SK-N-SH treated with all-trans-retinoic acid at 6 μM for 48 hours (cell line): ENCODE results near the gene MT1E.
"Not testable (repeated sequence)": the region's sequence is repeated elsewhere in the genome, so short reads cannot be mapped to it uniquely, and the experiment has no call there.

ENCODE experiments used
- ATAC-seq: fragments of 200-7000 bp; cut with Tn5 transposase; 3 replicates; pipeline ENCODE4 v1.9.1; 2020; ENCODE audit warnings: mild to moderate bottlenecking, moderate library complexity
- ARNTL ChIP-seq: fragments of 450-650 bp; formaldehyde crosslinking; IDR thresholded peaks from 2 replicates; pipeline ENCODE4 v1.5.0; 2020; ENCODE audit warnings: low read depth, mild to moderate bottlenecking, moderate library complexity, borderline replicate concordance
- BACH2 ChIP-seq: fragments of 250-450 bp; sonication (Bioruptor Pico); IDR thresholded peaks from 2 replicates; pipeline ENCODE4 v1.9.0; 2021; ENCODE audit warnings: mild to moderate bottlenecking, borderline replicate concordance
- CSDC2 ChIP-seq: fragments of 250-450 bp; sonication (Bioruptor Pico); IDR thresholded peaks from 2 replicates; pipeline ENCODE4 v1.5.0; 2020; ENCODE audit warnings: mild to moderate bottlenecking, moderate library complexity
- CSRNP3 ChIP-seq: fragments of 250-450 bp; sonication (Bioruptor Pico); IDR thresholded peaks from 2 replicates; pipeline ENCODE4 v1.5.1; 2021; ENCODE audit warnings: mild to moderate bottlenecking, moderate library complexity
- GLIS3 ChIP-seq: fragments of 250-450 bp; sonication (Bioruptor Pico); IDR thresholded peaks from 2 replicates; pipeline ENCODE4 v1.5.0; 2020; ENCODE audit warnings: mild to moderate bottlenecking, moderate library complexity
- ISL1 ChIP-seq: fragments of 250-450 bp; sonication (Bioruptor Pico); IDR thresholded peaks from 2 replicates; pipeline ENCODE4 v2.1.2; 2022; ENCODE audit warnings: mild to moderate bottlenecking, moderate library complexity
- OSR1 ChIP-seq: fragments of 250-450 bp; sonication (Bioruptor Pico); IDR thresholded peaks from 2 replicates; pipeline ENCODE4 v1.8.0; 2022; ENCODE audit warnings: moderate library complexity, mild to moderate bottlenecking, inconsistent platforms
- PATZ1 ChIP-seq: fragments of 250-450 bp; sonication (Bioruptor Pico); IDR thresholded peaks from 2 replicates; pipeline ENCODE4 v1.8.0; 2020; ENCODE audit warnings: mild to moderate bottlenecking, moderate library complexity, borderline replicate concordance
- SNAI2 ChIP-seq: fragments of 250-450 bp; sonication (Bioruptor Pico); IDR thresholded peaks from 2 replicates; pipeline ENCODE4 v1.5.0; 2020; ENCODE audit warnings: mild to moderate bottlenecking, moderate library complexity
- TCF4 ChIP-seq: fragments of 250-450 bp; sonication (Bioruptor Pico); IDR thresholded peaks from 2 replicates; pipeline ENCODE4 v1.8.0; 2021; ENCODE audit warnings: mild to moderate bottlenecking, moderate library complexity, borderline replicate concordance
- ZFP3 ChIP-seq: fragments of 250-450 bp; sonication (Bioruptor Pico); IDR thresholded peaks from 2 replicates; pipeline ENCODE4 v1.5.0; 2020; ENCODE audit warnings: mild to moderate bottlenecking, moderate library complexity
- ZNF70 ChIP-seq: fragments of 450-650 bp; formaldehyde crosslinking; IDR thresholded peaks from 2 replicates; pipeline ENCODE4 v1.5.0; 2020; ENCODE audit warnings: mild to moderate bottlenecking, moderate library complexity
- ZNF8 ChIP-seq: fragments of 450-650 bp; formaldehyde crosslinking; IDR thresholded peaks from 2 replicates; pipeline ENCODE4 v1.5.0; 2020; ENCODE audit warnings: mild to moderate bottlenecking, moderate library complexity
- TF ChIP-seq, protein P1 (sequence below): fragments of 250-450 bp; sonication (Bioruptor Pico); IDR thresholded peaks from 2 replicates; pipeline ENCODE4 v1.5.1; 2020; ENCODE audit warnings: low read depth, mild to moderate bottlenecking, moderate library complexity
- TF ChIP-seq, protein P2 (sequence below): fragments of 250-450 bp; sonication (Bioruptor Pico); IDR thresholded peaks from 2 replicates; pipeline ENCODE4 v1.8.0; 2021; ENCODE audit warnings: low read depth, mild to moderate bottlenecking, moderate library complexity, borderline replicate concordance

Gene MT1E

DNA sequence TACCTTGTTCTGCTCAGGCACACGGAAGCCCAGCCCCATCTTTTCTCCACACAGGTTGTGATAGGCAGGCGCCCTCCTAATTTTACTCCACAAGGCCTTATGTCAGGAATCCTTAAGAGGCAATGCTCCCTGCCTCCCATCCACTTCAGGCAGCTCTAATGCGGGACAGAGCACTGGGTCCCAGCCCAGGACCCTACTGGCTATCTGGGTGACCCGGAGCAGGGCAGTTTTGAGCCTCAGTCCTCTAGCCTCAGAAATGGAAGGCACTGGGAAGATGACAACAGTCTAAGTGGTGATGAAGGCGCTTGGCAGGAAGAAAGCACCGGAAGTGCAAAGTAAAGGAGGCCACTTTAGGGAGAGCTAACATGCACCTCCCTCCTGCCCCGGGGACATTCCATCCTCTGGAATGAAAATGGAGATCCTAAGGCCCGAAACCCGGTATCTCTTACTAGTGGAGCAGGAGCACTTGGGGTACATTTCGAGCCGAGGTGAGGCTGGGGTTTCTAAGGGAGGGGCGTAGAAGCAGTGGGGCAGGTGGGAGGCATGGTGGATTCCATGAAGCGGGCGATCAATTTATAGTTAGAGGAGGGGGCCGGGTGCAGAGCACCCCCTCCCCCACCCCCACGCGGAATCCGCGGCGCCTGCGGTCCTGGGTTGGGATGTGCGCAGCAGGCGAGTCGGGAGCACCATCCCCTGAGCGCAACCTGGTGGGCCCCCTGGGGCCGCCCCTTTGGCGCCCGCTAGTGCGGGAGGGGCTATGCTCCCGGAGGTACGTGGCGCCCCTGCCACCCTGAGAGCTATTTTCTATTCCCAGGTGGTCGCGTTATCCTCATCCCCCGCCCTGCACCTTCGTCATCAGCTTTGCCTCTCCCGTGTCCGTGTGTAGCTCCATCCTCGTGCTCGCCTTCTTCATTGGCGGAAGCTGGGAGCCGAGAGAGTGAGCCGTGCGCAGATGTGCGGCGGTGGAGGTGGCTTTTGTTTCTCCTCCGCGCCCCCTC is 37.1 kb downstream of the MT1E start:
- ATAC-seq: no peak
- TF ChIP-seq ZFP3 (CRISPR knock-in tag) (no peak), ZNF8 (no peak), ARNTL (no peak), CSDC2 (CRISPR knock-in tag) (no peak), ISL1 (CRISPR knock-in tag) (no peak)
- TF ChIP-seq, protein P1, sequence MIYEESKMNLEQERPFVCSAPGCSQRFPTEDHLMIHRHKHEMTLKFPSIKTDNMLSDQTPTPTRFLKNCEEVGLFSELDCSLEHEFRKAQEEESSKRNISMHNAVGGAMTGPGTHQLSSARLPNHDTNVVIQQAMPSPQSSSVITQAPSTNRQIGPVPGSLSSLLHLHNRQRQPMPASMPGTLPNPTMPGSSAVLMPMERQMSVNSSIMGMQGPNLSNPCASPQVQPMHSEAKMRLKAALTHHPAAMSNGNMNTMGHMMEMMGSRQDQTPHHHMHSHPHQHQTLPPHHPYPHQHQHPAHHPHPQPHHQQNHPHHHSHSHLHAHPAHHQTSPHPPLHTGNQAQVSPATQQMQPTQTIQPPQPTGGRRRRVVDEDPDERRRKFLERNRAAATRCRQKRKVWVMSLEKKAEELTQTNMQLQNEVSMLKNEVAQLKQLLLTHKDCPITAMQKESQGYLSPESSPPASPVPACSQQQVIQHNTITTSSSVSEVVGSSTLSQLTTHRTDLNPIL (CRISPR knock-in tag): no peak

DNA sequence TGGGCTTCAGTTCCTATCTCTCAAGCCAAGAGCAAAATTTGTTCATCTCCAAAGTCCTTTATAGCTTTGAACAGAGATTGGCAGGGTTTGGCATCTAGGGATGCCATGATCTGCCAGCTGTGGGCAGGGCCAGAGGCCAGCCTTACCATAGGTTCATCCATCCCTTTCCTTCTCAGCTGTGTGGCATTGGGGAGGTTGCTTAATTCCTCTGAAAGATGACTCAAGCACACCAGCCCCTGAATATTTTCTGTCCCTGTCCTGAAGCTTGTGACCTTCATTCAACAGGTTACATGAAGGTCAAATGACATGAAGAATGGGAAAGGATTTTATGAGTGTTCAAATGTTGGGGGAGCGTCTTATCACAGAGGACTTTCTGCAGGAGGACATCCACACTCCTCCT is 38.9 kb downstream of the MT1E start:
- TF ChIP-seq SNAI2 (CRISPR knock-in tag): no peak
- TF ChIP-seq PATZ1 (CRISPR knock-in tag): no peak
- no peak for TF ChIP-seq ZFP3 (CRISPR knock-in tag)
- no peak for TF ChIP-seq CSRNP3 (CRISPR knock-in tag)
- TF ChIP-seq, protein P1 (CRISPR knock-in tag): no peak
- no peak for TF ChIP-seq ZNF70 (CRISPR knock-in tag)
- TF ChIP-seq TCF4: no peak
- no peak for TF ChIP-seq ISL1 (CRISPR knock-in tag)
- TF ChIP-seq, protein P2, sequence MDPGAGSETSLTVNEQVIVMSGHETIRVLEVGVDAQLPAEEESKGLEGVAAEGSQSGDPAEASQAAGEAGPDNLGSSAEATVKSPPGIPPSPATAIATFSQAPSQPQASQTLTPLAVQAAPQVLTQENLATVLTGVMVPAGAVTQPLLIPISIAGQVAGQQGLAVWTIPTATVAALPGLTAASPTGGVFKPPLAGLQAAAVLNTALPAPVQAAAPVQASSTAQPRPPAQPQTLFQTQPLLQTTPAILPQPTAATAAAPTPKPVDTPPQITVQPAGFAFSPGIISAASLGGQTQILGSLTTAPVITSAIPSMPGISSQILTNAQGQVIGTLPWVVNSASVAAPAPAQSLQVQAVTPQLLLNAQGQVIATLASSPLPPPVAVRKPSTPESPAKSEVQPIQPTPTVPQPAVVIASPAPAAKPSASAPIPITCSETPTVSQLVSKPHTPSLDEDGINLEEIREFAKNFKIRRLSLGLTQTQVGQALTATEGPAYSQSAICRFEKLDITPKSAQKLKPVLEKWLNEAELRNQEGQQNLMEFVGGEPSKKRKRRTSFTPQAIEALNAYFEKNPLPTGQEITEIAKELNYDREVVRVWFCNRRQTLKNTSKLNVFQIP (CRISPR knock-in tag): no peak
- TF ChIP-seq BACH2: no peak
- no peak for TF ChIP-seq GLIS3 (CRISPR knock-in tag)
- TF ChIP-seq OSR1 (CRISPR knock-in tag): no peak

GRCh38 chr16:56665286-56666261 is 40.0 kb downstream of the MT1E start:
- not testable (repeated sequence) for ATAC-seq

More for the DNA sequence above, 38.9 kb downstream of the MT1E start:
- ATAC-seq: no peak
